ENCODE data around the gene OPRL1.

The OPRL1 gene

GRCh38 chr20:64056889-64057627, 22.8 kb upstream of the OPRL1 start:
- no peak for DNase-seq

DNA sequence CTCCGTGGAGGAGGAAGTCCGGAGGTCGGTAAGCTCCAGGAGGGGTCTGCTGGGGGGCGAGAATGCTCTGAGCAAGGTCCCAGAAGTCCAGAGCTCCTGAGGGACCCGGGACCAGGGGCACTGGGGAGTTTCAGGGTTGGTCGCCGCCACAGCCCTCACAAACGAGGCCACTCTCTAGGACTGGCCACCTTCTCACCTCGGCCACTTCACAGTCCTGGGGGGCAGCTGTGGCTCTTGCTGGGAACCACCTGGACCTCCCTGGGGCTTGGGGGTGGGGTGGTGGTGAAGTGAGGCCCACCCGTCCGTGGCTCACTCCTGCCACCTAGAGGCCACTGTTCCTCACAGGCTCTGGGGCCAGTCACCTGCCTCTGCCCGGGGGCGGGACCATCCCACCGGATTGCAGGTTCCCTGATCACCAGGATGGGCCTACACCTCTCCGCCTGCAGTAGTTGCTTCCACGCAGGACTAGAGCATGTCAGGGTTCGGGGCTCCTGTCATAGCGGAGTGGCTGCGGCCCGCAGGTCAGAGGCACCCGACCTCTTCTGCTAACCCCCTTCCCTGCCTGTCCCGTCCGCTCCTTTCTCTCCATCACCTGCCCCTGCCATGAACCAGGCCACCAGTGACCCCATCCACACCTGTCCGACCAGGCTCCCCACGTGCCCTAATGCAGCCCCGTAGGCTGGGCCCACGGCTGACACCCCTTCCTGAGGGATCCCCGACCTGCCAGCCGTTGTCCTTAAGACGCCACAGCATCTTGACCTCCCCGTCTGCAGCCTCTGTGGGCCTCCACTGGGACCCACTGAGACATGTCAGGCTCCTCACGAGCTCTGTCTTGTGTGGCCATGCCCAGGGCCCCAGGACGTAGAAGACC, 22.0 kb upstream of the OPRL1 start:
- peak; percentile 9 for DNase-seq

GRCh38 chr20:64058536-64058935, 21.3 kb upstream of the OPRL1 start:
- no peak for DNase-seq

DNA sequence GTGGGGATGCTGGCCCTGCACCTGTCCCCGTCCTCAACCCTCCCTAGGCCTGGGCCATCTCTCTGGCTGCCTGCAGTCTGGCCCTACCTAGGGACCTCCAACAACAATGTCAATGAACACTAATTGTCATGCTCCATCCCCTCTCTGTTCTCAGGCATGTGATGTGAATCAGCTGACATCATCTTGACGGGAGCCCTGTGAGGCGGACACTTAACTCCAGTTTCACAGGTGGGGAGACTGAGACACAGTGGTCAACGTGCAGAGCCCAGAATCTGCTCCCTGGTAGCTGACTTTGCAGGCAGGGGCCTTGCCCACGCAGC, 17.6 kb upstream of the OPRL1 start:
- DNase-seq = no peak

GRCh38 chr20:64062596-64063388, 17.1 kb upstream of the OPRL1 start, which contains the start of gene TCEA2:
Gene TCEA2 (plus strand): TSS chr20:64063198. CDS start chr20:64063313, 115 bp downstream.
- DNase-seq = peak; percentile 15

DNA sequence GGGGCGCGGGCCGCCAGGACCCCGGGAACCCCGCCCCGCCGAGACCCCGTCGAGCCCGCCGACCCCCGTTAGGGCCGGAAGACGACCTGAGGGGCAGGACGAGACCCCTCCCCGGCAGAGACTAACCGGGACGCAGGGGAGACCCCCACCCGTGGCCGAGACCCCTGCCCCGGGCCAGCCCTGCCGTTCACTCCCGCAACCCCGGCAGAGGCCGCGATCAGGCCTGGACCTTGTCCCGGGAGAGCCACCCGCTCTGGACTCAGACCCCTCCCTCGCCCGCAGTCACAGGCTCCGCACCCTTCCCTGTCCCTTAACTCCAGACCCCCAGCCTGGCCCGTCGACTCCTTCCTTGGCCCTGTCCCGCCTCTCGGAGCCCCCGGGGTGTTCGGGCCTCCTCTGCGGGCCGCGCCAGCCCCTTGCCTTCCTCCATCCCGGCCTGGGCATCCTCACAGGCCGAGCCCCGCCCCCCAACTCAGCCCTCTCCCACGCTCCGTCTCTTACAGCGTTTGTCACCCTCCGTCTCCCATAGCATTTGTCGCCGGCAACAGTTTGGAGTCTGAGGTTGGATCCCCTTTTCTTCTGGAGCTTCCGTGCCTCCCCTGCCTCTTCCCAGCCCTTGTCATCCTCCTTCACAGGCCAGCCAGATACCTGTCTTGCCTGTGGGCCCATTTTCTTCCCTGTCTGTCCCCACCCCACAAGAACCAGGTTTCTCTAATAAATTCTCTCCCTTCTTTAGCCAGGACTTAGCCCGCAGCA, 16.3 kb upstream of the OPRL1 start:
- DNase-seq = no peak

- no peak for DNase-seq
Observed at GRCh38 chr20:64064145-64064698, 15.7 kb upstream of the OPRL1 start.

- DNase-seq = no peak
Observed at GRCh38 chr20:64065062-64065973, 14.6 kb upstream of the OPRL1 start.

GRCh38 chr20:64065974-64066343, 13.9 kb upstream of the OPRL1 start:
- no peak for DNase-seq

DNA sequence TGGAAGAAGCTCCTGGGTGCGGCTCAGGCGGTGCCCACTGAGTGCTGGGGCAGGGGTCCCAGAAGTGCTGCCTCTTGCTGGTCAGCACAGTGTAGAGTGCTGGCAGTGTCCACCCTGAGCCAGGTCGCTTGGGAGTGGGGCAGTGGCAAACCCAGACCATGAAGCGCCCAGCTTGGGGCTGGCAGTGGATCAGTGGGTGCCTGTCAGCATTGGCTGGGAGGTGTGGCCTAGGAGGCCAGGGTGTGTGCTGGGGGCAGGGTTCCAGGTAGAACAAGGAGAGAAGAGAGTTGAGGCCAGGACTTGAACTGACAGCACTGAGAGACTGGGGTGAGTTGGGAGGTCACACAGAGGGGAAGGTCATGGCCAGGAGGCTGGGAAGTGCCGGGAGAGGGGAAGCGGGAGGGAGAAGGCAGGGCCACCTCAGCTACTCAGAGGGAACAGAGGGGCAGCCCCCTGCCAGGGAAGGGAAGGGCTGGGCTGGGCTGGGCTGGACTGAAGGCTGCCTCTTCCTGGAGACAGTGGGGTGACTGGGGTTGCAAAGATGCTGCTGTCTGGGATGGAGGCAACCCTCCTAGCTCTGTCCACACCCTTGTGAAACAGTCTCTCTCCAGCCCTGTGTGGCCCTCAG, 12.8 kb upstream of the OPRL1 start:
- no peak for DNase-seq

GRCh38 chr20:64067733-64068307, 12.1 kb upstream of the OPRL1 start:
- no peak for DNase-seq

- no peak for DNase-seq
Observed at GRCh38 chr20:64068386-64069208, 11.3 kb upstream of the OPRL1 start.

DNA sequence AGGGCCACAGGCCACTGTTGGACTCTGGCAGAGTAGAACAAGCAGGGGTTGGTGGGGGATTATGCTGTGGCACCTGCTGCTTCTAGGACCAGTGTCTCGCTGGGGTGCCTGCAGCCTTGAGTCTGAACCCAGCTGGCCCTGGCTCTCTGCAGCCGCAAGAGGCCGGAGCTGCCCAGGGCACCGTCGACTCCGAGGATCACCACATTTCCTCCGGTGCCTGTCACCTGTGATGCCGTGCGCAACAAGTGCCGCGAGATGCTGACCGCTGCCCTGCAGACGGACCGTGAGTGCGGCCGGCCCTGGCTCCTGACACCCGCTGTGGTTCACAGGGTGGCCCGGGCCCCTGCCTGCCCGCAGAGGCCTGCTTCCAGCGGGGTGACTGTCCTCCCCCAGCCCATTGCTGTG, 10.7 kb upstream of the OPRL1 start:
- no peak for DNase-seq

DNA sequence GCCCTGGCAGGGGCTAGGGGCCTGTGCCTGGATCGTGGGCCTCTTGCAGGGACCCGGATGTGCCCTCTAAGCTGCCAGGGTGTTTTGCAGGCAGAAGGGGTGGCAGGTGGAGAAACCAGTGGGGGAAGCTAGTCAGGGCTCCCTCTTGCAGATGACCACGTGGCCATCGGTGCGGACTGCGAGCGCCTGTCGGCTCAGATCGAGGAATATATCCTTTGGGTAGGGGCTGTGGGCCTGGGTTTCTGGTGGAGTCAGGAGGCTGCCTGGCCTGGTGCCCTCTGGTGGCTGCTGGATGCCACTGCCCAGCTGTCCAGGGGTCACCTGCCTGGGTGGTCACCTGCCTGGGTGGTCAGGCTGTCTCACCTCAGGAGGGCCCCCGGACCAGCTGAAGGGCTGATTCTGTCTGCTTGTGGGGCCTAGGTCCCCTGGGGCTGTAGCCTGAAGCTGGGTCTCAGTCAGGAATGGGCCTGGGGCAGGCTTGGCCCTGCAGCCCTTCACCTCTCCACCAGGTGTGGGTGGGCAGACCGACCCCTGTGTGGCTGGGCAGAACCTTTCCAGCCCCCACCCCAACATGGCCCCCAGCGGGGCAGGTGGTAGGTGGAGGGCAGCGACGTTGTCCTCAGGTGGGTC, 10.2 kb upstream of the OPRL1 start:
- DNase-seq = no peak

- DNase-seq = no peak
Observed at GRCh38 chr20:64070244-64070993, 9.5 kb upstream of the OPRL1 start.

GRCh38 chr20:64071341-64072332, 8.2 kb upstream of the OPRL1 start:
- no peak for DNase-seq

DNA sequence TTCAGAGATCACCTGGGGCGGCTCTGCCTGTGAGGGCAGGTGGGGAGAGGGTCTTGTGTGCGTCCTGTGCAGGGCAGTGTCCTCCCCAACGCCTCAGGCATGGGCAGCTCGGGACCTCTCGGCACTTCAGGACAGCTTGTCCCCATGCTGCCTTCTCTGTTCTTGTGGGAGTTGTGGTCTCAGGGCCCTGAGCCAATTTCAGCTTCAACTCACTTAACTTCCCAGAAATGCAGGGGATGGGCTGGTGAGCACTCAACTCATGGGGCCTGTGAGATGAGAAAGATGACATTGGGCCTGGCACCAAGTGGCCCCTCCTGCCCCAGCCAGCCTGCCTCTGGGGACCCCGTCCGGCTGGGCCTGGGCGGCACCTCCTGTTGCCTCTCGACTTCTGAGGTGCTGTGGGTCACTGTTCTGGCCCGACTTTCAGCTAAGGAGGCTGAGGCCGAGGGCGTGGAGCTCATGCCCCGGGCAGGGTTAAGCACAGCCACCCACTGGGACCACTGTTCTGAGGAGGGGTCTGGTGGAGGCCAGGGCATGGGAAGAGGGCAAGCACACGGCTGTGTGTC, 7.3 kb upstream of the OPRL1 start:
- DNase-seq = no peak
